ENCODE data around the gene ZNF747.

ZNF747 gene

GRCh38 chr16:30491229-30491628 is 43.4 kb downstream of the ZNF747 start:
- H3K4me3 ChIP-seq (ENCODE audit: low read depth in 1 of 5, low read length in 5 of 5) = no peak overlapping the region
- H3K36me3 ChIP-seq (ENCODE audit: control insufficient read depth in 5 of 5, insufficient read depth in 5 of 5, low read length in 5 of 5) = peaks cover 0 to 3% (median 0%) of the 10 kb centered on the region in 5 donors
- H3K27ac ChIP-seq (ENCODE audit: low read depth, low read length) = no peak overlapping the region
- peaks cover 0 to 18% (median 11%) of the 10 kb centered on the region in 5 donors for H3K4me1 ChIP-seq (ENCODE audit: control insufficient read depth in 5 of 5, insufficient read depth in 5 of 5, low read length in 5 of 5)
- H3K27me3 ChIP-seq (ENCODE audit: control insufficient read depth in 5 of 5, insufficient read depth in 4 of 5, low read length in 5 of 5) = peaks cover 0 to 10% (median 0%) of the 10 kb centered on the region in 5 donors
- no peaks in the 10 kb centered on the region for H3K9me3 ChIP-seq (ENCODE audit: control insufficient read depth in 5 of 5, low read length in 5 of 5)
- H3K9ac ChIP-seq (ENCODE audit: low read length in 5 of 5) = no peak overlapping the region

DNA sequence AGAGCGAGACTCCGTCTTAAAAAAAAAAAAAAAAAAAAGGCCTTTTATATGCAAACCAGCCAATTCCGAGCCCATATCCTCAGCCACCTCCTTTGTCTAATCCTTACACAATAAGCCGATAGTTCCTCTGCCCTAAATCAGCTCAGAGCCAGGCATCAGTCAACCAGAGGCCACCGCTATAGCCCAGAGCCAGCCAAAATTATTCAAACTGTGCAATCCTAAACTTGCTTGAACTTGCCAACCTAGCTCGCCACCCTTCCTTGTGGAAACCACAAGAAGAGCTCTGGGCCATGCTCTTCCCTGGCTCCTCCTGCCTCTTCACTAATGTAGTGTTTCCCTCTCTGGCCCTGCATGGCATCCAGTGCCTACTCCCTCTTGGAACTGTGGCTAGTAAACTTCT is 44.4 kb downstream of the ZNF747 start:
- Histone ChIP-seq H3K27me3 (ENCODE audit: control insufficient read depth in 5 of 5, insufficient read depth in 4 of 5, low read length in 5 of 5) (peaks cover 0 to 5% (median 0%) of the 10 kb centered on the region in 5 donors), H3K36me3 (ENCODE audit: control insufficient read depth in 5 of 5, insufficient read depth in 5 of 5, low read length in 5 of 5) (no peaks in the 10 kb centered on the region), H3K27ac (ENCODE audit: low read depth, low read length) (no peak overlapping the region), H3K9me3 (ENCODE audit: control insufficient read depth in 5 of 5, low read length in 5 of 5) (no peaks in the 10 kb centered on the region), H3K9ac (ENCODE audit: low read length in 5 of 5) (no peak overlapping the region), H3K4me3 (ENCODE audit: low read depth in 1 of 5, low read length in 5 of 5) (no peak overlapping the region), H3K4me1 (ENCODE audit: control insufficient read depth in 5 of 5, insufficient read depth in 5 of 5, low read length in 5 of 5) (peaks cover 0 to 24% (median 11%) of the 10 kb centered on the region in 5 donors)

DNA sequence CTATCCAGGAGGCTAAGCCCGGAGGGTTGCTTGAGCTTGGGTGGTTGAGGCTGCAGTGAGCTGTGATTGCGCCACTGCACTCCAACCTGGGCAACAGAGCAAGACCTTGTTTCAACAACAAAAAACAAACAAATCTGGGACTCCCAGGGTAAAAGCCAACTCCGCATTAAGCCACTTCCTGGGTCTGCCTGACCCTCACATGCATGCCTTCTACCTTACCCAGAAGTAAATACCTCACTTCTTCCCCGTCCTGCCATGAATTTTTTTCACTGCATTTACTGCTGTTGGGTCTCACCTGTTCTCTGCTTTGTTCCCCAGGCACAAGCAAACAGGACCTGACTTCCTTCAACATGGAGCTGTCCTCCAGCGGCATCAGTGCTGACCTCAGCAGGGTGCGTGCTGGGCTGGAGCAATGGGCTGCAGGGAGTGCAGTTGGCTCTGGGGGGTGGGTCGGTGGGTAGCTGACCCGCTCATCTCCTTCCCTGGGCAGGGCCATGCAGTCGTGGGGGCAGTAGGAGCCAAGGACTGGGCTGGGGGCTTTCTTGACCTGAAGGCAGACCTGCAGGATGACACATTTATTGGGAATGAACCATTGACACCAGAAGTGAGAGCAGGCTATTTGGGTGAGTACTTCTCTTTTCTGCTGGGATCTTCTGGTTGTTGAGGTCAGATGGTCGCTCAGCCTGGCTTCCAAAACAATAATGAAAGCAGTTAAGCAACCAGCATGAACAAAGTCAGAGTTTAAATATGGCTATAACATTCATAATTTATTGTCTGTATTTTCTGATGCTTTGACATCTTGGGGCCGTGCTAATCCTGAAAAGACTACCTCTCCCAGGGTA is 45.7 kb downstream of the ZNF747 start:
- Histone ChIP-seq H3K36me3 (ENCODE audit: control insufficient read depth in 5 of 5, insufficient read depth in 5 of 5, low read length in 5 of 5) (no peaks in the 10 kb centered on the region), H3K27ac (ENCODE audit: low read depth, low read length) (no peak overlapping the region), H3K27me3 (ENCODE audit: control insufficient read depth in 5 of 5, insufficient read depth in 4 of 5, low read length in 5 of 5) (peaks cover 0 to under 1% (median 0%) of the 10 kb centered on the region in 5 donors)

DNA sequence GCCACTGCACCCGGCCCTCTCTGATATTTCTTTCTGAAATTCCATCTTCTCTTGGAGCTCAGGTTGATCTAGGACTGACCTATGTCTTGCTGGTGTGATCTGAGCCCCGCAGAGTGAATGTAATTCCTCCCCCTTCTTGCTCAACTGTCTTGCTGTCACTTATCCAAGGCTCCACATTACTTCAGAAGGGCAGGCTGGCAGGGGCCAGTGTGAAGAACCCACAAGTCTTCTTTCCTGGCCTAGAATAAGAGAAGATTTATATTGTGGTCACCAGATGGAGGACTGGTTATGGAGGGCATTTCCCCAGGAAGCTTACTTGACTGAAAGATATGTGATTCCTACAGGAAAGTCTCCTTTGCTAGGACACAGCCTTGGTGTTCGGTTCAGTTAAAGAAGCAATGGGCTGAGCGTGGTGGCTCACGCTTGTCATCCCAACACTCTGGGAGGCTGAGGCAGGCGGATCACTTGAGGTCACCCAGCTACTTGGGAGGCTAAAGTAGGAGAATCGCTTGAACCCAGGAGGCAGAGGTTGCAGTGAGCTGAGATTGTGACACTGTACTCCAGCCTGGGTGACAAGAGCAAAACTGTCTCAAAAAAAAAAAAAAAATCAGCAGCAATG is 48.7 kb downstream of the ZNF747 start:
- no peak overlapping the region for H3K4me3 ChIP-seq (ENCODE audit: low read depth in 1 of 5, low read length in 5 of 5)
- H3K36me3 ChIP-seq (ENCODE audit: control insufficient read depth in 5 of 5, insufficient read depth in 5 of 5, low read length in 5 of 5) = no peaks in the 10 kb centered on the region
- no peaks in the 10 kb centered on the region for H3K9me3 ChIP-seq (ENCODE audit: control insufficient read depth in 5 of 5, low read length in 5 of 5)
- H3K27ac ChIP-seq (ENCODE audit: low read depth, low read length) = no peak overlapping the region
- no peaks in the 10 kb centered on the region for H3K27me3 ChIP-seq (ENCODE audit: control insufficient read depth in 5 of 5, insufficient read depth in 4 of 5, low read length in 5 of 5)
- peak overlapping the region in 1 of 5 donors; percentile 35 for H3K9ac ChIP-seq (ENCODE audit: low read length in 5 of 5)
- peaks cover 0 to 17% (median 11%) of the 10 kb centered on the region in 5 donors for H3K4me1 ChIP-seq (ENCODE audit: control insufficient read depth in 5 of 5, insufficient read depth in 5 of 5, low read length in 5 of 5)

More for the DNA sequence above, 45.7 kb downstream of the ZNF747 start:
- Histone ChIP-seq H3K4me1 (ENCODE audit: control insufficient read depth in 5 of 5, insufficient read depth in 5 of 5, low read length in 5 of 5) (peaks cover 0 to 24% (median 11%) of the 10 kb centered on the region in 5 donors), H3K9me3 (ENCODE audit: control insufficient read depth in 5 of 5, low read length in 5 of 5) (no peaks in the 10 kb centered on the region), H3K9ac (ENCODE audit: low read length in 5 of 5) (no peak overlapping the region), H3K4me3 (ENCODE audit: low read depth in 1 of 5, low read length in 5 of 5) (no peak overlapping the region)

DNA sequence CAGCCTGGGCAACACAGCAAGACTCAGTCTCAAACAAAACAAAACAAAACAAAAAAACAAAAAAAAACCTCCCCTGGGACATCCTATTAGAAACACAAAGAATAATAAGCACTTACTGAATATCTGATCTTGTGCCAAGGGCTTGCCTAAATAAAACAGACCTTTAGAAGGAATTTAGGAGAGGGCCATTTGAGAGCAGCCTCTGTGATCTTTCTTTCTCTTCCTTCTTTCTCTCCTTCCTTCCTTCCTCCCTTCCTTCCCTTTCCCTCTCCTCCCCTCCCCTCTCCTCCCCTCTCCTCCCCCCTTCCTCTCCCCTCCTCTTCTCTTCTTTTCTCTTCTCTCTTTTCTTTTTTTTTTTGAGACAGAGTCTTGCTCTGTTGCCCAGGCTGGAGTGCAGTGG is 49.8 kb downstream of the ZNF747 start:
- Histone ChIP-seq H3K9me3 (ENCODE audit: control insufficient read depth in 5 of 5, low read length in 5 of 5) (no peaks in the 10 kb centered on the region), H3K36me3 (ENCODE audit: control insufficient read depth in 5 of 5, insufficient read depth in 5 of 5, low read length in 5 of 5) (no peaks in the 10 kb centered on the region), H3K27me3 (ENCODE audit: control insufficient read depth in 5 of 5, insufficient read depth in 4 of 5, low read length in 5 of 5) (no peaks in the 10 kb centered on the region), H3K4me3 (ENCODE audit: low read depth in 1 of 5, low read length in 5 of 5) (no peak overlapping the region), H3K27ac (ENCODE audit: low read depth, low read length) (no peak overlapping the region), H3K4me1 (ENCODE audit: control insufficient read depth in 5 of 5, insufficient read depth in 5 of 5, low read length in 5 of 5) (peaks cover 0 to 15% (median 7%) of the 10 kb centered on the region in 5 donors), H3K9ac (ENCODE audit: low read length in 5 of 5) (no peak overlapping the region)

- peaks cover 0 to 8% (median 0%) of the 10 kb centered on the region in 5 donors for H3K4me1 ChIP-seq (ENCODE audit: control insufficient read depth in 5 of 5, insufficient read depth in 5 of 5, low read length in 5 of 5)
- H3K36me3 ChIP-seq (ENCODE audit: control insufficient read depth in 5 of 5, insufficient read depth in 5 of 5, low read length in 5 of 5) = no peaks in the 10 kb centered on the region
- no peak overlapping the region for H3K27ac ChIP-seq (ENCODE audit: low read depth, low read length)
- H3K9me3 ChIP-seq (ENCODE audit: control insufficient read depth in 5 of 5, low read length in 5 of 5) = no peaks in the 10 kb centered on the region
- no peak overlapping the region for H3K9ac ChIP-seq (ENCODE audit: low read length in 5 of 5)
- no peak overlapping the region for H3K4me3 ChIP-seq (ENCODE audit: low read depth in 1 of 5, low read length in 5 of 5)
- no peaks in the 10 kb centered on the region for H3K27me3 ChIP-seq (ENCODE audit: control insufficient read depth in 5 of 5, insufficient read depth in 4 of 5, low read length in 5 of 5)
Measured at GRCh38 chr16:30482366-30482765, 52.3 kb downstream of the ZNF747 start.

DNA sequence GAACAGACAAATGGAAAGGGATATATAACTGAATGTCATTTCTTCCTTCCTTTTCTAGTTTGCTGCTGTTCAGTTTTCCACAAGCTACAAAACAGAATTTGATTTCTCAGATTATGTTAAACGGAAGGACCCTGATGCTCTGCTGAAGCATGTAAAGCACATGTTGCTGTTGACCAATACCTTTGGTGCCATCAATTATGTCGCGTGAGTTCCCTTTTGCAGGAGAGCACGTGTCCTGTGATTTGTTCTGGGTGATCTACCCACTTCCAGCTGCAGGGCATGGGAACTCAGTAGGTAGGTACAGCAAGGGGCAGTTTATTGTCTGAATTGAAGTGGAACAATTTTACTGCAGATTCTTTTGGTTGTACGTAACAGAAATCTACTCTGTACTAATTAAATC is 53.3 kb downstream of the ZNF747 start:
- Histone ChIP-seq H3K4me1 (ENCODE audit: control insufficient read depth in 5 of 5, insufficient read depth in 5 of 5, low read length in 5 of 5) (peaks cover 0 to 8% (median 0%) of the 10 kb centered on the region in 5 donors), H3K36me3 (ENCODE audit: control insufficient read depth in 5 of 5, insufficient read depth in 5 of 5, low read length in 5 of 5) (no peaks in the 10 kb centered on the region), H3K27ac (ENCODE audit: low read depth, low read length) (no peak overlapping the region), H3K9me3 (ENCODE audit: control insufficient read depth in 5 of 5, low read length in 5 of 5) (no peaks in the 10 kb centered on the region), H3K9ac (ENCODE audit: low read length in 5 of 5) (no peak overlapping the region), H3K27me3 (ENCODE audit: control insufficient read depth in 5 of 5, insufficient read depth in 4 of 5, low read length in 5 of 5) (no peaks in the 10 kb centered on the region), H3K4me3 (ENCODE audit: low read depth in 1 of 5, low read length in 5 of 5) (no peak overlapping the region)
